Epithelial cell of proximal tubule (primary cell): Measurements from ENCODE around the gene MROH8. TPM values are rescaled to one million over a fixed set of nuclear protein-coding genes. Genes with fewer than 3 reads are reported as not detected.
"Not testable (repeated sequence)": the region's sequence is repeated elsewhere in the genome, so short reads cannot be mapped to it uniquely, and the experiment has no call there.

Source experiments
- DNase-seq: peaks from one replicate; pipeline ENCODE4 v3.0.0-alpha.2; 2011; ENCODE audit warnings: low read depth
- H3K4me3 ChIP-seq: 2 replicates; pipeline ENCODE4 v1.5.1; 2011; ENCODE audit warnings: low read depth, mild to moderate bottlenecking, low read length
- CTCF ChIP-seq: conservative IDR thresholded peaks from 2 replicates; pipeline ENCODE4 v1.5.1; 2012; ENCODE audit warnings: low read depth, mild to moderate bottlenecking, low read length
- total RNA-seq: library from RNA; depleted of rRNA; stranded (reverse); fragments of >200 nt; gene quantifications from 2 replicates; pipeline ENCODE4 v1.2.3, GENCODE V29; 2015

MROH8 gene
- total RNA-seq, 1 donor from 2014 or later, result 1.2 TPM

- H3K4me3 ChIP-seq, result no peak overlapping the region
- peak; percentile 48 for DNase-seq
- no peak for TF ChIP-seq CTCF
Observed at GRCh38 chr20:37142708-37143107, 36.6 kb downstream of the MROH8 start.

- no peak overlapping the region for H3K4me3 ChIP-seq
- no peak for TF ChIP-seq CTCF
- no peak for DNase-seq
Observed at GRCh38 chr20:37137547-37137946, 41.8 kb downstream of the MROH8 start.

- H3K4me3 ChIP-seq, result no peak overlapping the region
- no peak for DNase-seq
- TF ChIP-seq CTCF, result no peak
Observed at GRCh38 chr20:37133952-37134351, 45.4 kb downstream of the MROH8 start.

- H3K4me3 ChIP-seq, result no peak overlapping the region
- DNase-seq, result no peak
- no peak for TF ChIP-seq CTCF
Observed at GRCh38 chr20:37131486-37131885, 47.9 kb downstream of the MROH8 start.

GRCh38 chr20:37128803-37129202, 50.5 kb downstream of the MROH8 start:
- no peak for DNase-seq
- no peak overlapping the region for H3K4me3 ChIP-seq
- TF ChIP-seq CTCF, result no peak

- DNase-seq, H3K4me3 ChIP-seq: not testable (repeated sequence)
Observed at GRCh38 chr20:37126290-37126689, 53.1 kb downstream of the MROH8 start.

GRCh38 chr20:37123441-37123840, 55.9 kb downstream of the MROH8 start:
- no peak for TF ChIP-seq CTCF

GRCh38 chr20:37120497-37120896, 58.9 kb downstream of the MROH8 start:
- H3K4me3 ChIP-seq, result no peak overlapping the region
- DNase-seq, result no peak
- no peak for TF ChIP-seq CTCF

More at GRCh38 chr20:37123441-37123840, 55.9 kb downstream of the MROH8 start:
- DNase-seq, result no peak
- H3K4me3 ChIP-seq, result no peak overlapping the region
